Naive B cell (primary cell): ENCODE measurements around the gene TXNRD2. TPM values are rescaled to one million over a fixed set of nuclear protein-coding genes. Genes with fewer than 3 reads are reported as not detected.
A peak's percentile ranks its signal among the peaks of the same experiment; 100 is the strongest.

ENCODE experiments used
- ATAC-seq, 2 donors: fragments of 150-1000 bp; cut with Tn5 transposase; 2 replicates each; pipeline ENCODE4 v1.10.0; 2021; ENCODE audit warnings: low read depth in 2 of 2, mild to moderate bottlenecking in 2 of 2, moderate library complexity in 2 of 2
- DNase-seq: peaks from one replicate; pipeline ENCODE4 v3.0.0; 2022
- H3K27ac Mint-ChIP-seq, 6 donors: one replicate each; pipeline ENCODE4 v1.8.0; 2020 to 2022; ENCODE audit warnings: mild to moderate bottlenecking in 6 of 6, mixed read lengths in 6 of 6, moderate library complexity in 5 of 6, inconsistent platforms in 2 of 6
- H3K27me3 Mint-ChIP-seq, 3 donors: one replicate each; pipeline ENCODE4 v1.8.0; 2021 to 2022; ENCODE audit warnings: mixed read lengths in 3 of 3, mild to moderate bottlenecking in 1 of 3
- H3K36me3 Mint-ChIP-seq, 2 donors: one replicate each; pipeline ENCODE4 v1.8.0; 2020 to 2022; ENCODE audit warnings: mixed read lengths in 2 of 2, inconsistent platforms in 1 of 2, mild to moderate bottlenecking in 1 of 2
- H3K4me1 Mint-ChIP-seq, 3 donors: one replicate each; pipeline ENCODE4 v1.8.0; 2020 to 2022; ENCODE audit warnings: mixed read lengths in 3 of 3, inconsistent platforms in 1 of 3, mild to moderate bottlenecking in 1 of 3, moderate library complexity in 1 of 3
- H3K4me3 Mint-ChIP-seq, 8 donors: one replicate each; pipeline ENCODE4 v1.8.0; 2020 to 2022; ENCODE audit warnings: mild to moderate bottlenecking in 8 of 8, mixed read lengths in 8 of 8, moderate library complexity in 8 of 8, inconsistent platforms in 2 of 8
- H3K9me3 Mint-ChIP-seq, 7 donors: one replicate each; pipeline ENCODE4 v1.8.0; 2020 to 2022; ENCODE audit warnings: mixed read lengths in 7 of 7, mild to moderate bottlenecking in 5 of 7, inconsistent platforms in 2 of 7, moderate library complexity in 1 of 7
- polyA plus RNA-seq, 6 donors: library from polyadenylated mRNA; unstranded; fragments of 300-500 nt; fragmentation: Illumina TruSeq; gene quantifications; one replicate each; pipeline ENCODE4 v1.2.3, GENCODE V29; 2021; ENCODE audit warnings: low read depth in 6 of 6

The TXNRD2 gene
- polyA plus RNA-seq, 6 donors from 2014 or later, result 8.1 to 14.7 (median 10.1) TPM

GRCh38 chr22:19984851-19985811 is 43.5 kb upstream of the TXNRD2 start:
- peak overlapping the region in 3 of 6 donors; percentile 34 to 71 (median 44) for H3K27ac Mint-ChIP-seq
- no peak for ATAC-seq

GRCh38 chr22:19984201-19984753 is 42.7 kb upstream of the TXNRD2 start:
- Mint-ChIP-seq H3K9me3 (no peaks in the 10 kb centered on the region), H3K4me3 (peak overlapping the region in 1 of 8 donors; percentile 6), H3K36me3 (no peaks in the 10 kb centered on the region), H3K27me3 (peaks cover 0 to 11% (median 0%) of the 10 kb centered on the region in 3 donors), H3K4me1 (peaks cover 0 to 16% (median 9%) of the 10 kb centered on the region in 3 donors), H3K27ac (peak overlapping the region in 1 of 6 donors; percentile 44)
- ATAC-seq (no peak), DNase-seq (no peak)

More at GRCh38 chr22:19984851-19985811, 43.5 kb upstream of the TXNRD2 start:
- H3K9me3 Mint-ChIP-seq, result no peaks in the 10 kb centered on the region
- H3K4me1 Mint-ChIP-seq, result peaks cover 0 to 16% (median 9%) of the 10 kb centered on the region in 3 donors
- no peaks in the 10 kb centered on the region for H3K36me3 Mint-ChIP-seq
- DNase-seq, result no peak
- H3K4me3 Mint-ChIP-seq, result peak overlapping the region in 7 of 8 donors; percentile 19 to 80 (median 63)
- peaks cover 0 to 11% (median 0%) of the 10 kb centered on the region in 3 donors for H3K27me3 Mint-ChIP-seq

- Mint-ChIP-seq H3K9me3 (no peaks in the 10 kb centered on the region), H3K4me1 (peaks cover 0 to 16% (median 9%) of the 10 kb centered on the region in 3 donors), H3K27me3 (peaks cover 0 to 11% (median 0%) of the 10 kb centered on the region in 3 donors), H3K36me3 (no peaks in the 10 kb centered on the region), H3K4me3 (no peak overlapping the region), H3K27ac (no peak overlapping the region)
- no peak for DNase-seq
- ATAC-seq, result no peak
Measured at GRCh38 chr22:19983741-19984140, 42.1 kb upstream of the TXNRD2 start.

GRCh38 chr22:19982991-19983578 is 41.5 kb upstream of the TXNRD2 start:
- peaks cover 0 to 15% (median 9%) of the 10 kb centered on the region in 3 donors for H3K4me1 Mint-ChIP-seq
- H3K36me3 Mint-ChIP-seq, result no peaks in the 10 kb centered on the region
- peak overlapping the region in 1 of 6 donors; percentile 53 for H3K27ac Mint-ChIP-seq
- DNase-seq, result no peak
- H3K4me3 Mint-ChIP-seq, result no peak overlapping the region
- H3K9me3 Mint-ChIP-seq, result no peaks in the 10 kb centered on the region
- ATAC-seq, result no peak
- H3K27me3 Mint-ChIP-seq, result peaks cover 0 to 11% (median 0%) of the 10 kb centered on the region in 3 donors

GRCh38 chr22:19981961-19982920 is 40.6 kb upstream of the TXNRD2 start:
- Mint-ChIP-seq H3K4me1 (peaks cover 0 to 9% (median 7%) of the 10 kb centered on the region in 3 donors), H3K4me3 (no peak overlapping the region), H3K9me3 (no peaks in the 10 kb centered on the region), H3K27me3 (peaks cover 0 to 11% (median 0%) of the 10 kb centered on the region in 3 donors), H3K36me3 (no peaks in the 10 kb centered on the region), H3K27ac (no peak overlapping the region)
- no peak for ATAC-seq
- no peak for DNase-seq

GRCh38 chr22:19981171-19981960 is 39.7 kb upstream of the TXNRD2 start:
- Mint-ChIP-seq H3K36me3 (no peaks in the 10 kb centered on the region), H3K27ac (no peak overlapping the region), H3K4me1 (peaks cover 0 to 6% (median 6%) of the 10 kb centered on the region in 3 donors), H3K27me3 (peaks cover 0 to 11% (median 0%) of the 10 kb centered on the region in 3 donors), H3K9me3 (no peaks in the 10 kb centered on the region), H3K4me3 (no peak overlapping the region)
- DNase-seq (no peak), ATAC-seq (no peak)

- Mint-ChIP-seq H3K36me3 (no peaks in the 10 kb centered on the region), H3K4me3 (no peak overlapping the region), H3K9me3 (no peaks in the 10 kb centered on the region), H3K27ac (no peak overlapping the region), H3K4me1 (peaks cover 0 to 3% (median under 1%) of the 10 kb centered on the region in 3 donors), H3K27me3 (peaks cover 0 to 11% (median 0%) of the 10 kb centered on the region in 3 donors)
- ATAC-seq, result no peak
- no peak for DNase-seq
Measured at GRCh38 chr22:19980766-19981165, 39.1 kb upstream of the TXNRD2 start.

- Mint-ChIP-seq H3K4me3 (no peak overlapping the region), H3K36me3 (no peaks in the 10 kb centered on the region), H3K27me3 (peaks cover 0 to 8% (median 7%) of the 10 kb centered on the region in 3 donors), H3K9me3 (peaks cover 0 to 1% (median 0%) of the 10 kb centered on the region in 7 donors), H3K27ac (no peak overlapping the region), H3K4me1 (peaks cover 6 to 10% (median 7%) of the 10 kb centered on the region in 3 donors)
- ATAC-seq (no peak), DNase-seq (no peak)
Measured at GRCh38 chr22:19979712-19980493, 38.3 kb upstream of the TXNRD2 start.

GRCh38 chr22:19978748-19979147 is 37.1 kb upstream of the TXNRD2 start:
- ATAC-seq, result no peak
- Mint-ChIP-seq H3K4me1 (peaks cover 9 to 15% (median 9%) of the 10 kb centered on the region in 3 donors), H3K36me3 (no peaks in the 10 kb centered on the region), H3K27me3 (peaks cover 0 to 13% (median 6%) of the 10 kb centered on the region in 3 donors), H3K4me3 (no peak overlapping the region), H3K9me3 (peaks cover 0 to 1% (median 0%) of the 10 kb centered on the region in 7 donors), H3K27ac (no peak overlapping the region)
- DNase-seq, result no peak

- no peak for ATAC-seq
- no peak for DNase-seq
- no peak overlapping the region for H3K4me3 Mint-ChIP-seq
- H3K27me3 Mint-ChIP-seq, result peaks cover 0 to 13% (median 4%) of the 10 kb centered on the region in 3 donors
- peaks cover 9 to 15% (median 9%) of the 10 kb centered on the region in 3 donors for H3K4me1 Mint-ChIP-seq
- H3K9me3 Mint-ChIP-seq, result peaks cover 0 to 1% (median 0%) of the 10 kb centered on the region in 7 donors
- no peaks in the 10 kb centered on the region for H3K36me3 Mint-ChIP-seq
- H3K27ac Mint-ChIP-seq, result no peak overlapping the region
Measured at GRCh38 chr22:19977296-19978243, 36.0 kb upstream of the TXNRD2 start.
